Measurements from ENCODE around the gene CYP4F22.
A peak's percentile ranks its signal among the peaks of the same experiment; 100 is the strongest.
"Not testable (repeated sequence)": the region's sequence is repeated elsewhere in the genome, so short reads cannot be mapped to it uniquely, and the experiment has no call there.

Gene CYP4F22

DNA sequence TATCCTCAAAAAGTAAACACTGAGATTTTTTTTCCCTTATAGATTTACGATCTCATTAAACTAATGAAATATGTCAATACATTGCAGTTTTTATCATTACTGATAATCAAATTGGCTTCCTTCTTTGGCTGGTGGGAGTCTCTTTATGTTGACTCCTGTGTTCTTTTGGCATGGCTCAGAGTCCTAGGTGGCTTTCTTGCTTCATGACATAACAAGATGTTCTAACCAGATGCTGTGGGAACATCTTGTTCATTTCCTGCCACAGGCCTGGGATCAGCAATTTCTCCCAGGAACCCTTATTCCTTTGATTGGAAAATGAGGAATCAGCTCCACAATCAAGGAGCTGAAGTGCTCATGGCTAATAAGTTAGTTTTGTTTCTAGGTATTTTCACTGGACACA is 13.2 kb upstream of the CYP4F22 start:
- DNase-seq = no peak

DNA sequence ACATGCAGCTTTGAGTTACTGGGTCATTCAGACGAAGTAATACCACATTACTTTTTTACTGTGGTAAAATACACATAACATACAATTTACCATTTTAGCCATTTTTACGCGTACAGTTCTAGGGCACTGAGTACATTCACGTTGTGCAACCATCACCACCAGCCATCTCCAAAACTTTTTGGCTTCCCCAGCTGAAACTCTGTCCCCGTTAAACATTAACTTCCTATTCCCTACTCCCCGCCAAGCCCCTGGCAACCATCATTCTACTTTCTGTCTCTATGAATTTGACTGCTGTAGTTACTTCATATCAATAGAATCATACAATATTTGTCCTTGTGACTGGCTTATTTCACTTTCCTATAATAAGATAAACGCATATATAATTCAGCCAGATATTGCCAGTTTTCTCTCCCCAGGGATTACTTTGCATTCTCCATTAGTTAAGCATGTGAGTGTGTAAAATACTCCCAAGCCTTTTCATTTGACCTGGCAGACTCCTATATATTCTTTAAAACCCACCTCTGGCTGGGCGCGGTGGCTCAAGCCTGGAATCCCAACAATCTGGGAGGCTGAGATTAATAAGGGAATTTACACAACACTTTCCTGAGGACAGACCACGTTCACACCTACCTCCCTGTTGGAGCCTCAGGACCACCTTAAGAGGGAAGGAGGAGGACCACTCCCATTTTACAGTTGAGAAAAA is 10.0 kb upstream of the CYP4F22 start:
- DNase-seq = no peak

- DNase-seq = peak in 1 of 2 experiments; percentile 5
Observed at GRCh38 chr19:15498910-15499309, 9.4 kb upstream of the CYP4F22 start.

DNA sequence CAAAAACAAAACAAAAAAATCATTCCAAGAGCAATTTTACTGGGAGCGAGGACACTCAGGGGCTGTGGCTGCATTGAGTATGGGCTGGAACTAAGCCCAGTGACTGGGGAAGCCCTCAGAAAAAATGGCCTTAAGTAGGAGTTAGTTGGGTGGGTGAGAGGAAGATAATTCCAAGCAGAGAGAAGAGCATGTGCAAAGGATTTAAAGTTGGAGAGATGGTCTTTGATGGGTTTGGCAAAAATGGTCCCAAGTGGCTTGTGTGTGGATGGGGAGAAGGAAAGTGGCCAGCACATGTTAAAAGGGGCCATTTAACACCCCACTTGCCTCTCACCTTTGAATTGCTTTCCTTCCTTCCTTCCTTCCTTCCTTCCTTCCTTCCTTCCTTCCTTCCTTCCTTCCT is 6.7 kb upstream of the CYP4F22 start:
- no peak for DNase-seq

GRCh38 chr19:15502264-15502663 is 6.1 kb upstream of the CYP4F22 start:
- DNase-seq = no peak

DNA sequence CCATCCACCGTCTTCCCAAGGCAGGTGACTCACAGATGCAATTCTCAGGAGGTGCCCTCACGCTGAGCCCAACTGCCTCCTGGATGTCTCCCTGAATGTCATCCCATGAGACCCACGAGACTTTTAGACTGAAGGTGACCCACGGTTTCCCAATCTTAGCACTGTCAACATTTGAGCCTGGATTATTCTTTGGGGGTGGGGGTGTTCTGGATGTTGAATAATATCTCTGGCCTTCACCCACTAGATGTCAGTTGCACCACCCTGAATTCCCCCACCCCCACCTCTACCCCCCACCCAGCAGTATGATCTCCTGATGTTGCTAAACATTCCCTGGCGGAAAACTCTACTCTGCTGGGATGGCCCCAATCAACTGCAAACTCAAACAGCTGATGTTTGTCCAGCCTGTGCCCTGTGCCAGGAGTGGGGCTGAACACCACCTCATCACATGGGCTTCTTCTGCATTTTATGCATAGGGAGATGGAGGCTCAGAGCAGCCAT is 2.2 kb upstream of the CYP4F22 start:
- no peak for DNase-seq

- no peak for DNase-seq
Observed at GRCh38 chr19:15507068-15508034, 974 bp upstream of the CYP4F22 start.

DNA sequence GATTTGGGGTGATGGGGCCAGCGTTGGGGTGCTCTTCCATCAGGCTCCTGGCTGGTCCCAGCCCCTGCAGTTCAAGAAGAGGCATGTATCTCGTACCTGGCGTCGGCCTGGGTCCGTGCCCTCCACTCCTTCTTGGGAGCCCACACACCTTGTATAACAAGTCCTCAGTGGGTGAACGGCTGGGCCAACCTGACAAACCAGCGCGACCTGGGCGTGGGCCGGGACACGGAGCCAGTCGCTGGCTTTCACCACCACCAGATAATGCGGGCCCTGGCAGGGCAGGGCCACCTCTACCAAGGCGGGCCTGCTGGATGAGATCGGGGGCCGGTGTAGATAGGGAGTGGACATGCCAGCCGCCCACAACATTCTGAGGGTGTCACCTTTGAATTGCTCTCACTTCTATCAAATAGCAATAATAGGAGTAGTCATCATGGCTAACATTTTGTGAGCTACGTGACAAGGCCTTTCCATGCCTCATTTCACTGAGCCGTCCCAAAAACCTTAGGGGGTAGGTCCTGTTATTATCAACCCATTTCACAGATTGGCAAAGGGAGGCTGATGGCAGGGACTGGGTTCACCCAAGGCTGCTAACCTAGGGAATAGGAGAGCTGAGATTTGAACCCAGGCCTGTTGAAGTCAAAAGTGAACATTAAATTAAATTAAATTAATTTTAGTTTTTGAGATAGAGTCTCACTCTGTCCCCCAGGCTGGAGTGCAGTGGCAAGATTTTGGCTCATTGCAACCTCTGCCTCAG is 3.5 kb downstream of the CYP4F22 start:
- DNase-seq = no peak

GRCh38 chr19:15515227-15515625 is 6.9 kb downstream of the CYP4F22 start:
- DNase-seq = not testable (repeated sequence)

GRCh38 chr19:15516363-15516762 is 8.0 kb downstream of the CYP4F22 start:
- no peak for DNase-seq

DNA sequence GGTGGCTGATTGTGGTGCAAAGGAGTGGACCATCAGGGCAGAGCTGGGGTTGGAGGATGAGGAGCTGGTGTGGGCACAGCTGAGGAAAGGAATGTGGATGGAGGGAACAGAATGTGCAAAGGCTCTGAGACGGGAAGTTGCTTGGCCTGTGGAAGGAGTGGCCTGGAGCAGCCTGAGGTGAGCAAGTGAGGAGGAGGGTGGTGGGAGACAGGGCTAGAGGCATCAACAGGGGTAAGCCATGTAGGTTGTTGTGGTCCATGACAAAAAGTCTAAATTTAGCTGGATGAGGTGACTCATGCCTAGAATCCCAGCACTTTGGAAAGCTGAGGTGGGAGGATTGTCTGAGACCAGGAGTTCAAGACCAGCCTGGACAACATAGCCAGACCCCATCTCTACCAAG is 9.5 kb downstream of the CYP4F22 start:
- no peak for DNase-seq

DNA sequence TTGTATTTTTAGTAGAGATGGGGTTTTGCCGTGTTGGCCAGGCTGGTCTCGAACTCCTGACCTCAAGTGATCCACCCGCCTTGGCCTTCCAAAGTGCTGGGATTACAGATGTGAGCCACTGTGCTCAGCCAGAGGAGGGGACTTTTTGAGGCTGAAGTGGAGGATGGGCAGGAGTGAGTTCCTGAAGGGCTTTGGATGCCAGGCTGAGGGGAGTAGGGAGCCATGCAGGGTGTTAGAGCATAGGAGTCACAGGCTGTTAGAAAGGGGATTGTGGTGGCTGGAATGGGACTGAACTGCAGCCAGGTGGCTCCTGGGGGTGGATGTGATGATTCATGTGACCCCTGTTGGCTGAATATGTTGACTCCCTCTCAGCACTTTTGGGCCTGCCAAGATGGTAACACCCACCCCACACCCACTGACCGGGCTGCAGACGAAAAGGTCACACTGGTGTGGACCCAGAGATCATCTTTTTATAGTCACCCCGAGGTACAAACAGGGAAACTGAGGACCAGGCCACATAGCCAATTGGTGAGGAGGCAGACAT is 11.2 kb downstream of the CYP4F22 start:
- DNase-seq = no peak

DNA sequence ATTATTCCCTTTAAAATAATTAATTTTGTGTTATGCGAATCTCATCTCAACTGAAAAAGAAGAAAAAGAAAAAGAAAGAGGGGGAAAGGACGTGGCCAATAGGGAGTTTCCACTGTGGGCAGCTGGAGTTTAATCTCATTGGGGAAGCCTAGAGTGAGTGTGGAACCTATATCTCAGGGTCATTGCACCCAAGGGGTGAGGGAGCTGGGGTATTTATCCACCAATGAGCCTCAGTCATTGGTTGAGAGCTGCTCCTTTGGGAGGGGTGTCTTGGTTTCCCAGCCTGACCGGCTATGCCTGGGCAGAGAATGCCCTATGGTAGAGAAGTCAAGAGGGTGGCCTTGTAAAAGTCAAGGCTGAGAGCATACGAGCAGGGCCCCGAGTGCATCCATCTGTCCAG is 16.5 kb downstream of the CYP4F22 start:
- DNase-seq = no peak

DNA sequence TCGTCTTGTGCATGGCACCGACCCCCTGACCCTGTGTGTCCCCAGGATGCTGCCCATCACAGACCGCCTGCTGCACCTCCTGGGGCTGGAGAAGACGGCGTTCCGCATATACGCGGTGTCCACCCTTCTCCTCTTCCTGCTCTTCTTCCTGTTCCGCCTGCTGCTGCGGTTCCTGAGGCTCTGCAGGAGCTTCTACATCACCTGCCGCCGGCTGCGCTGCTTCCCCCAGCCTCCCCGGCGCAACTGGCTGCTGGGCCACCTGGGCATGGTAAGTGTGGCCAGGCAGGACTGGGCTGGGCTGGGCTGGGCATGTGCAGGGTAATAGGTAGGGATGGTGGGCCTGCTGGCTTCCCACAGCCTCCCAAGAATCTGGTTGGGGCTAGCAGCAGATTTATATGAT is 17.0 kb downstream of the CYP4F22 start:
- DNase-seq = no peak

- no peak for DNase-seq
Observed at GRCh38 chr19:15526408-15526807, 18.1 kb downstream of the CYP4F22 start.

DNA sequence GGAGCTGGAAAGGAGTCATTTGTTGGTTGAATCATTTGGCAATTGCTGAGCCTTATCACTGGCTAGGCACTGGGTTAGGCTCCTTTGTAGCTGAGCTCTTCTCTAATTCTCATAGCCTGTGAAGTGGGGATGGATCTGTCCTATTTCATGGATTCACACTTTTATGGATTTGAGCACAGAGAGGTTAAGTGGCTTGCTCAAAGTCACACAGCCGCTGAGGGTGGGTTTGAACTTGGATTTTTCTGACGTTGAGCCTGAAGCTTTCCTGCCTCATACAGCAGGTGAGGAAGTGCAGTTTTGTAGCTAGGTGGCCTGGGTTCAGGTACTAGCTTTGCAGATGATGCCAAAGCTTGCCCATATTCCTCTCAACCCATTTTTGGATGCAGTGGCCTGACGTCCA is 19.4 kb downstream of the CYP4F22 start:
- DNase-seq = no peak

- DNase-seq = no peak
Observed at GRCh38 chr19:15529774-15530372, 21.5 kb downstream of the CYP4F22 start.

GRCh38 chr19:15532779-15533521 is 24.6 kb downstream of the CYP4F22 start:
- peak; percentile 49 to 60 for DNase-seq

- DNase-seq = not testable (repeated sequence)
Observed at GRCh38 chr19:15533522-15533830, 25.2 kb downstream of the CYP4F22 start.

GRCh38 chr19:15534957-15535864 is 26.9 kb downstream of the CYP4F22 start:
- DNase-seq = no peak

DNA sequence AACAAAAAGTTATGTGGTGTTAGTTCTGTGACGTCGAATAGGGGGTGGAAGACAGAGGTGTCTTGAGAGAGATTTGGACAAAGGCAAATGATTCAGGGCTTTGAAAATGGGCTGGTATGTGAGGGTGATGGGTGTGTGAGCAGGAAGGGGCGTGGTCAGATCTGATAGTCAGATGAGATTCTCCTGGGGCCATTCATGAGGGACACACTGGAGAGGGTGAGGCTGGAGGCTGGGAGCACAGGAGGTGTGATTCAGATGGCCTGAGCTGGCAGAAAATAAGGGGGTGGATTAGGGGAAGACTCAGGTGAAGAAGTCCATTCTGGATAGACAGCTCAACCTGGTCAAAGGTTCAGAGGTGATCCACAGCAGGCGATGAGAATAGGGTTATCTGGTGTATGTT is 28.0 kb downstream of the CYP4F22 start:
- no peak for DNase-seq

Measured in Kasumi-1 (cell line).